ENCODE results near the gene GPR65. TPM values are rescaled to one million over a fixed set of nuclear protein-coding genes. Genes with fewer than 3 reads are reported as not detected.

The GPR65 gene
- total RNA-seq, 1 donor, result 0.09 TPM

DNA sequence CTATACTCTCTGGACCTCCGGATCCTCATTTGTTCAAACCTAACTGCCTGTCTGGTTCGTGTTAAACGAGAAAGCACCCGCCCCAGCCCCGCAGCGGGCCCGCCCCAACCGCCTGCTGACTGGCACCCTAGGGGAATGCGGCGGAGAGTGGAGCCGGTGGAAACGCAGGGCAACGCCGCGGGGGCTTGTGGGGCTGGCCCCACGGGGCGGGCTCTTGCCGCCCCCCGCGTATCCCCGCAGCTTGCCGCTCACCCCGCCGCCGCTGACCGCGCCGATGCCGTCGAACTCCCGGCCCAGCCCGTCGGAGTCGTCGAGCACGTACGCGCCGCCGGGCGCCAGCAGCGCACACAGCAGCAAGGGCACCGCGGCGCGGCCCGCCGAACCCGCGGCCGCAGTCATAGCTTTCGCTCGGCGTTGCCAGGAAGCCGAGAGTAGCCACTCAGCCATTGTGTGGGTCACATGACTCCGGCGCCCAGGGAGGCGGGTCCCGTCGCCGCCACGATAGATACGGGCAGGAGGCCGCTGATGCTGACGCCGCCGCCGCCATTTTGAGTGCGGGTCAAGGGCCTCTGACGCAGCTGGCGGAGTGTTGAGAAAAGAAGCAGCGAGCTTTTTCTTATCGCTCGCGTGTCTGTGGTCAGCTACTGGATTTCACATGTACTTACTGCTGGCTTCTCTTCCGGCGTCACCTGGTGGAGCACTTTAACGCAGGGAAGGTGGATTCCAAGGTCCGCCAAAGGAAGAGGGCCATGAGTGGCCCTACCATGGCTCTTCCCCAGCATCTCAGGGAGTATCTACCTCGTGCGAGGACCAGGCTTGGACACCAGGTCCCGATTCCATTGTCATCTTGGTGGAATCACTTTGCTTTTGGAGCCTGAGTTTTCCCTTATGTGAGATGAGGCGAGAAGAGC, 12.0 kb upstream of the GPR65 start, which contains the start of gene GALC:
Gene GALC, minus strand, starts transcription at position 465 of the 911 bp plus-strand sequence. Its CDS starts 18 bp downstream, at position 447.
- DNase-seq (ENCODE audit: low read depth), result peak; percentile 85
- H3K4me3 ChIP-seq (ENCODE audit: low read depth, low read length), result peak within 1 kb of the TSS; percentile 64
- TF ChIP-seq CTCF (IDR thresholded peaks at IDR 0.05; ENCODE audit: insufficient read depth, low read length), result no peak

- TF ChIP-seq CTCF (IDR thresholded peaks at IDR 0.05; ENCODE audit: insufficient read depth, low read length), result no peak
- DNase-seq (ENCODE audit: low read depth), result no peak
- no peak overlapping the region for H3K4me3 ChIP-seq (ENCODE audit: low read depth, low read length)
These were observed 10.0 kb upstream of the GPR65 start for GRCh38 chr14:87994974-87995373.

DNA sequence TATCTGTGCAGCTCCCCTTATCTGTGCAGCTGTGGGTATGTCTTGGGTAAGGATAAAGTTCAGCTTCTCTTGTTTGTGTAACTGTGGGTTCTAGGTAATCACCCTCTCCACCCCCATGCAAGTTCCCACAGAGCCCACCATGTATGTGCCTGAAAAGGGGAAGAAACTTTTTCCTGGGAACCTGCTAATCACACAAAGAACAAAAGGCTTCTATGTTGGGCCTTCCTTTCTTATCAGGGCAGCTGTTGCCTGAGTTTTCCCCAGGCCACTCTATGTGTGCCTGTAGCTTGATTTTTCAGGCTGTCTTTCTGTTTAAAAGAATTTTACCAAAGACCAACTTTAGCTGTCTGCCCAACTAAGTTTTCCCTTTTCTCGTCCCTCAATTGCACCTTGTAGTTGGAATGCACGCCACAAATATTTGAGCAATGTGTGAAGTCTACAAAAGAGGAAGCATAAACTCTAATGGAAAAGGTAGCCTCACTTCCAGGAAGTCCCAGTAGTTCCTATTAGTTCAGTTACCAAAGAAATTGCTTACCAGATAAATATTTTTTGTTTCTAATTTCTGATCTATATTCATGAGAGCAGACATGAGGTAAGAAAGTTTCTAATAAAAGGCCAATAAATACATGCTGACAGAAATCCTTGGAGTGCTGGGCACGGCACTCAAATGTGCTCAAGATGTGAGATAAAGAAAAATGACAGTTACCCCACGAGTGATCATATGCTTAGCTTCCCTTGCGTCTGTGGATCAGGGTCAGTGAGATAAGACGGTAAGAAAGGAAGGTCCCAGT, 9.2 kb upstream of the GPR65 start:
- no peak overlapping the region for H3K4me3 ChIP-seq (ENCODE audit: low read depth, low read length)
- no peak for DNase-seq (ENCODE audit: low read depth)
- no peak for TF ChIP-seq CTCF (IDR thresholded peaks at IDR 0.05; ENCODE audit: insufficient read depth, low read length)

GRCh38 chr14:87996291-87996592, 8.7 kb upstream of the GPR65 start:
- no peak overlapping the region for H3K4me3 ChIP-seq (ENCODE audit: low read depth, low read length)
- no peak for TF ChIP-seq CTCF (IDR thresholded peaks at IDR 0.05; ENCODE audit: insufficient read depth, low read length)
- no peak for DNase-seq (ENCODE audit: low read depth)

DNA sequence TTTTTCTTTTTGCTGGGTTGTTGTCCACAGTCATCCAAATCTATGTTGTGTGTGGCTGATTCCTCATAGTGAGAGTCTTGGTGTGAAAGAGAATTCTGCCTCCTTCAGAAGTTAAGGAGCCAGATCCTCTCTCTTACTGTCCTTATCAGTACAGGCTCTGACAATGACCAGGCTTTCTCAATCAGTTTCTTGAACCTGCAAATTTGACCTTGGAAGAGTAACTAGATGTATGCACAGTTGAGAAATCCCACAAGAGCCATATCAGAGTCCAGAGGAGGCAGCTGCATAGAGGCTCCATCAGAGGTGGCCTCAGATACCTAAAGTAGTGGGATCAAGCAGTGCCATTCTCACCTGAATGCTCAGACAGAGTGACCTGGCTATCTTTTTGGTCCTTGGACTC, 6.5 kb upstream of the GPR65 start:
- no peak for DNase-seq (ENCODE audit: low read depth)
- no peak for TF ChIP-seq CTCF (IDR thresholded peaks at IDR 0.05; ENCODE audit: insufficient read depth, low read length)
- no peak overlapping the region for H3K4me3 ChIP-seq (ENCODE audit: low read depth, low read length)

DNA sequence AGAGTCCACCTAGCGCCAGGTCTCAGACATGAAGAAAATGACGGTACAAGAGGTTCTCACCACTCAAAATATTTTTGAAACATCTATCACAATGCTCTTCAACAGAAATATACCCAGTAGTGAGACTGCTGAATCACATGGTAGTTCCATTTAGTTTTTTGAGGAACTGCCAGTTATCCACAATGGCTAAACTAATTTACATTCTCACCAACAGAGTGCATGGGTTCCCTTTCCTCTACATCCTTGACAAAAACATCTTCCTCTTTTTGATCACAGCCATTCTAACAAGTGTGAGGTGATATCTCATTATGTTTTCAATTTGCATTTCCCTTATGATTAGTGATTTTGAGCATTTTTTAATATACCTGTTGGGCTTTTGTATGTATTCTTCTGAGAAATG, 5.7 kb upstream of the GPR65 start:
- no peak for TF ChIP-seq CTCF (IDR thresholded peaks at IDR 0.05; ENCODE audit: insufficient read depth, low read length)
- no peak for DNase-seq (ENCODE audit: low read depth)

More for the DNA sequence above, 5.7 kb upstream of the GPR65 start:
- H3K4me3 ChIP-seq (ENCODE audit: low read depth, low read length), result no peak overlapping the region
